HG02642 (cell line): ENCODE data around the gene AJM1.
"Not testable (repeated sequence)": the region's sequence is repeated elsewhere in the genome, so short reads cannot be mapped to it uniquely, and the experiment has no call there.

Experiments
- ATAC-seq: cut with Tn5 transposase; IDR thresholded peaks from one replicate; pipeline ENCODE4 v1.9.1; 2021; ENCODE audit warnings: mild to moderate bottlenecking; ENCODE audit not compliant: unreplicated experiment, poor library complexity

The AJM1 gene

GRCh38 chr9:136842380-136842948, at the start of gene AJM1:
TSS of gene AJM1 (plus strand) at chr9:136842478. CDS start at chr9:136844415, 1,937 bp downstream.
- ATAC-seq: peak; percentile 66

- no peak for ATAC-seq
Observed at GRCh38 chr9:136793086-136793946, 49.0 kb upstream of the AJM1 start.

- ATAC-seq: no peak
Observed at GRCh38 chr9:136794281-136794999, 47.8 kb upstream of the AJM1 start.

GRCh38 chr9:136795000-136795348, 47.3 kb upstream of the AJM1 start:
- no peak for ATAC-seq

- no peak for ATAC-seq
Observed at GRCh38 chr9:136796238-136796774, 46.0 kb upstream of the AJM1 start, which contains the start of gene CCDC183. TSS of gene CCDC183 (plus strand) at chr9:136796338. CDS start at chr9:136796398, 60 bp downstream.

GRCh38 chr9:136796775-136797347, 45.4 kb upstream of the AJM1 start:
- not testable (repeated sequence) for ATAC-seq

GRCh38 chr9:136798708-136799078, 43.6 kb upstream of the AJM1 start:
- ATAC-seq: no peak

GRCh38 chr9:136799079-136799853, 43.0 kb upstream of the AJM1 start:
- no peak for ATAC-seq

GRCh38 chr9:136799854-136800657, 42.2 kb upstream of the AJM1 start:
- ATAC-seq: peak; percentile 48

GRCh38 chr9:136802321-136802720, 40.0 kb upstream of the AJM1 start:
- ATAC-seq: no peak

GRCh38 chr9:136803009-136803550, 39.2 kb upstream of the AJM1 start:
- not testable (repeated sequence) for ATAC-seq

- no peak for ATAC-seq
Observed at GRCh38 chr9:136803551-136804508, 38.4 kb upstream of the AJM1 start.

GRCh38 chr9:136804509-136805206, 37.6 kb upstream of the AJM1 start:
- ATAC-seq: no peak

GRCh38 chr9:136805207-136805740, 37.0 kb upstream of the AJM1 start:
- no peak for ATAC-seq

- ATAC-seq: no peak
Observed at GRCh38 chr9:136806067-136806466, 36.2 kb upstream of the AJM1 start.

GRCh38 chr9:136806631-136807201, 35.6 kb upstream of the AJM1 start:
- ATAC-seq: no peak
